Stomach (tissue), 9 donors: ENCODE measurements around the gene SSTR4. TPM values are rescaled to one million over a fixed set of nuclear protein-coding genes. Genes with fewer than 3 reads are reported as not detected.
A peak's percentile ranks its signal among the peaks of the same experiment; 100 is the strongest.

Experiments used
- DNase-seq, 2 donors: peaks; one replicate each; pipeline versions ENCODE4 v3.0.0 to v3.0.0-alpha.2; 2013 to 2019
- H3K27ac ChIP-seq, 5 donors: fragments of 200-600 bp in 4 of 5; sonication (generic) in 4 of 5; one replicate each; pipeline ENCODE4 v1.5.1; 2013 to 2019; ENCODE audit warnings: mild to moderate bottlenecking in 1 of 5, moderate library complexity in 1 of 5
- H3K27me3 ChIP-seq, 3 donors: fragments of 200-600 bp; sonication (generic); one replicate each; pipeline ENCODE4 v1.5.1; 2017 to 2019; ENCODE audit warnings: mixed run types in 1 of 3
- H3K36me3 ChIP-seq, 4 donors: fragments of 200-600 bp; sonication (generic); 1 replicate in 3 of 4; 2 replicates in 1 of 4; pipeline ENCODE4 v1.5.1; 2016 to 2019
- H3K4me1 ChIP-seq, 4 donors: fragments of 200-600 bp; sonication (generic); one replicate each; pipeline ENCODE4 v1.5.1; 2016 to 2019
- H3K4me3 ChIP-seq, 4 donors: fragments of 200-600 bp; sonication (generic) in 3 of 4; one replicate each; pipeline ENCODE4 v1.5.1; 2016 to 2019; ENCODE audit warnings: mild to moderate bottlenecking in 1 of 4
- H3K9me3 ChIP-seq, 4 donors: fragments of 200-600 bp; sonication (generic); one replicate each; pipeline ENCODE4 v1.5.1; 2016 to 2019
- CTCF ChIP-seq, 7 experiments: fragments of 450-650 bp in 4 of 7; fragments of 200-600 bp in 3 of 7; sonication (generic) in 3 of 7; IDR thresholded peaks; one replicate each; pipeline ENCODE4 v1.5.1; 2016 to 2019; ENCODE audit warnings: antibody characterized with exemption in 7 of 7, control low read depth in 2 of 7, mild to moderate bottlenecking in 1 of 7
- EP300 ChIP-seq: sonication (generic); formaldehyde crosslinking; IDR thresholded peaks from one replicate; pipeline ENCODE4 v1.6.1; 2017; ENCODE audit warnings: antibody characterized with exemption
- POLR2A ChIP-seq, 4 donors: fragments of 450-650 bp; IDR thresholded peaks; one replicate each; pipeline ENCODE4 v1.6.1; 2016; ENCODE audit warnings: antibody characterized with exemption in 4 of 4, control low read depth in 2 of 4, mild to moderate bottlenecking in 1 of 4, moderate library complexity in 1 of 4
- POLR2AphosphoS5 ChIP-seq, 3 donors: sonication (generic); formaldehyde crosslinking; IDR thresholded peaks; one replicate each; pipeline ENCODE4 v1.6.1; 2016; ENCODE audit warnings: antibody characterized with exemption in 3 of 3
- WGBS, 5 donors: extraction: QIAGEN DNeasy Blood & Tissue Kit in 3 of 5; methylation state at CpG; one replicate each; pipeline versions ENCODE4 v1.1.5 to v1.1.7; 2013 to 2018; 5-methylcytosine and 5-hydroxymethylcytosine counted together
- intact Hi-C: fragments of 100-400 bp; cut with DNase I; formaldehyde crosslinking; loops from one replicate; pipeline ENCODE4 v1.15.1; 2023; ENCODE audit warnings: low total_unique reads
- polyA plus RNA-seq, 3 donors: library from polyadenylated mRNA; stranded (reverse); fragments of 200-250 nt; gene quantifications; one replicate each; pipeline ENCODE4 v1.2.3, GENCODE V29; 2013
- total RNA-seq, 5 donors: library from RNA; depleted of rRNA; stranded (reverse); fragments of >200 nt; gene quantifications; one replicate each; pipeline versions ENCODE4 v1.1.0 to v1.2.3, GENCODE V29; 2014 to 2016
- donor health status: healthy with polysubstance abuse.
- donor health status: Bipolar disorder and iron deficiency.
- donor health status: healthy.

Gene SSTR4
- total and polyA plus RNA-seq, 8 donors: not detected

- Histone ChIP-seq H3K27me3 (no peaks in the 10 kb centered on the region), H3K4me3 (no peak overlapping the region), H3K4me1 (peaks cover 0 to 8% (median 5%) of the 10 kb centered on the region in 4 donors), H3K27ac (no peak overlapping the region), H3K9me3 (no peaks in the 10 kb centered on the region), H3K36me3 (no peaks in the 10 kb centered on the region)
- WGBS, 5 donors: 90 to 96% (median 93%) methylated on average over 9 of the region's 9 CpGs
- DNase-seq: no peak
- TF ChIP-seq POLR2AphosphoS5 (IDR thresholded peaks at IDR 0.05) (no peak), POLR2A (IDR thresholded peaks at IDR 0.05) (no peak), CTCF (IDR thresholded peaks at IDR 0.05) (no peak), EP300 (no peak)
- intact Hi-C loops: no loop called here
Measured at GRCh38 chr20:23007886-23008655, 27.0 kb upstream of the SSTR4 start.

- intact Hi-C loops: no loop called here
- DNase-seq: no peak
- Histone ChIP-seq H3K27me3 (no peaks in the 10 kb centered on the region), H3K4me3 (no peak overlapping the region), H3K36me3 (no peaks in the 10 kb centered on the region), H3K9me3 (no peaks in the 10 kb centered on the region), H3K27ac (no peak overlapping the region), H3K4me1 (peaks cover 0 to 8% (median 5%) of the 10 kb centered on the region in 4 donors)
- 86 to 98% (median 91%) methylated on average over 2 of the region's 2 CpGs for WGBS, 5 donors
- TF ChIP-seq POLR2A (IDR thresholded peaks at IDR 0.05): no peak
- TF ChIP-seq POLR2AphosphoS5 (IDR thresholded peaks at IDR 0.05): no peak
- TF ChIP-seq CTCF (IDR thresholded peaks at IDR 0.05): no peak
- no peak for TF ChIP-seq EP300
Measured at GRCh38 chr20:23008667-23009066, 26.4 kb upstream of the SSTR4 start.

GRCh38 chr20:23009636-23010035, 25.5 kb upstream of the SSTR4 start:
- Histone ChIP-seq H3K4me1 (peaks cover 0 to 8% (median 5%) of the 10 kb centered on the region in 4 donors), H3K4me3 (no peak overlapping the region), H3K27me3 (no peaks in the 10 kb centered on the region), H3K36me3 (no peaks in the 10 kb centered on the region), H3K9me3 (no peaks in the 10 kb centered on the region), H3K27ac (no peak overlapping the region)
- DNase-seq: peak in 1 of 2 donors; percentile 64
- peak in 1 of 3 donors; percentile 45 for TF ChIP-seq POLR2AphosphoS5 (IDR thresholded peaks at IDR 0.05)
- TF ChIP-seq EP300: no peak
- 19 to 22% (median 20%) methylated on average over 3 of the region's 3 CpGs for WGBS, 5 donors
- intact Hi-C loops: no loop called here

GRCh38 chr20:23010096-23010495, 25.0 kb upstream of the SSTR4 start:
- Histone ChIP-seq H3K4me1 (peaks cover 0 to 8% (median 5%) of the 10 kb centered on the region in 4 donors), H3K27me3 (no peaks in the 10 kb centered on the region), H3K9me3 (no peaks in the 10 kb centered on the region), H3K4me3 (no peak overlapping the region), H3K27ac (no peak overlapping the region), H3K36me3 (no peaks in the 10 kb centered on the region)
- WGBS, 5 donors: 68 to 91% (median 73%) methylated on average over 5 of the region's 5 CpGs
- TF ChIP-seq CTCF (IDR thresholded peaks at IDR 0.05): no peak
- no peak for TF ChIP-seq EP300
- TF ChIP-seq POLR2AphosphoS5 (IDR thresholded peaks at IDR 0.05): no peak
- no peak for TF ChIP-seq POLR2A (IDR thresholded peaks at IDR 0.05)
- no peak for DNase-seq
- intact Hi-C loops: no loop called here
